Liver (tissue), 9 donors: ENCODE measurements around the gene MAN1C1. TPM values are rescaled to one million over a fixed set of nuclear protein-coding genes. Genes with fewer than 3 reads are reported as not detected.

ENCODE experiments used
- DNase-seq: peaks from one replicate; pipeline ENCODE4 v3.0.0-alpha.2; 2017; ENCODE audit warnings: low spot score
- H3K27ac ChIP-seq, 2 donors: one replicate each; pipeline ENCODE4 v1.7.0; 2013; ENCODE audit warnings: inconsistent platforms in 2 of 2, low read length in 2 of 2, control low read depth in 1 of 2, low read depth in 1 of 2, mild to moderate bottlenecking in 1 of 2
- H3K27me3 ChIP-seq, 4 donors: one replicate each; pipeline versions ENCODE4 v1.6.1 to v1.7.0; 2013; ENCODE audit warnings: low read length in 3 of 4, inconsistent platforms in 1 of 4, mild to moderate bottlenecking in 1 of 4, moderate library complexity in 1 of 4; ENCODE audit not compliant: control insufficient read depth in 4 of 4, insufficient read depth in 4 of 4
- H3K36me3 ChIP-seq, 4 donors: one replicate each; pipeline versions ENCODE4 v1.6.1 to v1.7.0; 2013; ENCODE audit warnings: low read length in 3 of 4, mild to moderate bottlenecking in 3 of 4, low read depth in 1 of 4, moderate library complexity in 1 of 4; ENCODE audit not compliant: control insufficient read depth in 4 of 4, insufficient read depth in 3 of 4
- H3K4me1 ChIP-seq, 4 donors: one replicate each; pipeline versions ENCODE4 v1.6.1 to v1.7.0; 2013; ENCODE audit warnings: low read length in 3 of 4, mild to moderate bottlenecking in 3 of 4, moderate library complexity in 1 of 4; ENCODE audit not compliant: control insufficient read depth in 4 of 4, insufficient read depth in 4 of 4
- H3K4me3 ChIP-seq, 3 donors: one replicate each; pipeline versions ENCODE4 v1.6.1 to v1.7.0; 2013; ENCODE audit warnings: low read length in 3 of 3, control low read depth in 1 of 3, low read depth in 1 of 3, mild to moderate bottlenecking in 1 of 3
- H3K9ac ChIP-seq, 2 donors: one replicate each; pipeline ENCODE4 v1.7.0; 2013; ENCODE audit warnings: low read length in 2 of 2, mild to moderate bottlenecking in 2 of 2, moderate library complexity in 2 of 2, control low read depth in 1 of 2, low read depth in 1 of 2
- H3K9me3 ChIP-seq, 4 donors: one replicate each; pipeline versions ENCODE4 v1.6.1 to v1.7.0; 2013; ENCODE audit warnings: low read length in 3 of 4; ENCODE audit not compliant: control insufficient read depth in 4 of 4
- ATF3 ChIP-seq: IDR thresholded peaks from 2 replicates; pipeline ENCODE4 v1.6.1; 2016; ENCODE audit warnings: antibody characterized with exemption
- CTCF ChIP-seq: fragments of 150-350 bp; IDR thresholded peaks from 2 replicates; pipeline ENCODE4 v1.5.1; 2017; ENCODE audit warnings: improper control_type of control experiment, low read depth, low read length; ENCODE audit not compliant: missing input control
- EGR1 ChIP-seq, 2 donors: IDR thresholded peaks; 2 replicates each; pipeline ENCODE4 v1.6.1; 2016 to 2018; ENCODE audit warnings: antibody characterized with exemption in 2 of 2, low read depth in 2 of 2
- FOXA1 ChIP-seq: IDR thresholded peaks from 2 replicates; pipeline ENCODE4 v1.6.1; 2016; ENCODE audit warnings: antibody characterized with exemption
- FOXA2 ChIP-seq: IDR thresholded peaks from 2 replicates; pipeline ENCODE4 v1.6.1; 2016; ENCODE audit warnings: antibody characterized with exemption
- GABPA ChIP-seq, 2 donors: IDR thresholded peaks in 1 of 2; conservative IDR thresholded peaks in 1 of 2; 2 replicates each; pipeline ENCODE4 v1.6.1; 2016; ENCODE audit warnings: antibody characterized with exemption in 2 of 2, mild to moderate bottlenecking in 1 of 2, moderate library complexity in 1 of 2
- HNF4G ChIP-seq: IDR thresholded peaks from 2 replicates; pipeline ENCODE4 v1.6.1; 2016; ENCODE audit warnings: antibody characterized with exemption
- MAX ChIP-seq: IDR thresholded peaks from 2 replicates; pipeline ENCODE4 v1.6.1; 2016; ENCODE audit warnings: antibody characterized with exemption
- NR2F2 ChIP-seq: IDR thresholded peaks from 2 replicates; pipeline ENCODE4 v1.6.1; 2016; ENCODE audit warnings: antibody characterized with exemption
- RAD21 ChIP-seq, 2 donors: IDR thresholded peaks; 2 replicates each; pipeline ENCODE4 v1.6.1; 2016; ENCODE audit warnings: antibody characterized with exemption in 2 of 2, mild to moderate bottlenecking in 2 of 2
- REST ChIP-seq: IDR thresholded peaks from 2 replicates; pipeline ENCODE4 v1.6.1; 2016; ENCODE audit warnings: antibody characterized with exemption, mild to moderate bottlenecking
- RXRA ChIP-seq, 2 donors: IDR thresholded peaks; 2 replicates each; pipeline ENCODE4 v1.6.1; 2017 to 2018; ENCODE audit warnings: antibody characterized with exemption in 2 of 2, mild to moderate bottlenecking in 1 of 2
- SP1 ChIP-seq: IDR thresholded peaks from 2 replicates; pipeline ENCODE4 v1.6.1; 2018; ENCODE audit warnings: antibody characterized with exemption, mild to moderate bottlenecking
- TAF1 ChIP-seq: conservative IDR thresholded peaks from 2 replicates; pipeline ENCODE4 v1.6.1; 2016; ENCODE audit warnings: antibody characterized with exemption, mild to moderate bottlenecking
- YY1 ChIP-seq: IDR thresholded peaks from 2 replicates; pipeline ENCODE4 v1.6.1; 2016; ENCODE audit warnings: antibody characterized with exemption, mild to moderate bottlenecking
- ZBTB33 ChIP-seq: IDR thresholded peaks from 2 replicates; pipeline ENCODE4 v1.6.1; 2016; ENCODE audit warnings: antibody characterized with exemption
- WGBS: extraction: QIAGEN DNeasy Blood & Tissue Kit; methylation state at CpG from one replicate; pipeline ENCODE4 v1.1.7; 2013; 5-methylcytosine and 5-hydroxymethylcytosine counted together
- polyA plus RNA-seq, 2 donors: library from polyadenylated mRNA; stranded (reverse) in 1 of 2; unstranded in 1 of 2; fragments of 200-250 nt in 1 of 2; fragments of >200 nt in 1 of 2; fragmentation: Nextera tagmentation in 1 of 2; extraction: Ambion mirVana in 1 of 2; gene quantifications; one replicate each; pipeline versions ENCODE4 v1.2.1 to v1.2.3, GENCODE V29; 2013 to 2015
- total RNA-seq, 2 donors: library from RNA; depleted of rRNA; stranded (reverse); fragments of >200 nt; gene quantifications; one replicate each; pipeline ENCODE4 v1.2.3, GENCODE V29; 2014
- donor health status: healthy.
- donor health status: healthy.
- donor health status: healthy.
- donor health status: healthy.
- donor health status: healthy.

Gene MAN1C1
- total and polyA plus RNA-seq, 4 donors, result 6.3 to 16.0 (median 8.1) TPM

GRCh38 chr1:25621876-25622275 lies 5.3 kb downstream of the MAN1C1 start (continued):
- no peak for TF ChIP-seq REST

GRCh38 chr1:25622531-25622930 lies 5.9 kb downstream of the MAN1C1 start:
- H3K27ac ChIP-seq, result no peak overlapping the region

More at GRCh38 chr1:25622531-25622930, 5.9 kb downstream of the MAN1C1 start:
- DNase-seq, result no peak
- Histone ChIP-seq H3K36me3 (no peaks in the 10 kb centered on the region), H3K9ac (no peak overlapping the region), H3K9me3 (no peaks in the 10 kb centered on the region), H3K4me3 (no peak overlapping the region), H3K4me1 (peaks cover 5 to 21% (median 14%) of the 10 kb centered on the region in 4 donors), H3K27me3 (no peaks in the 10 kb centered on the region)
- WGBS, result 92% methylated on average over 6 of the region's 6 CpGs
- TF ChIP-seq ZBTB33, result no peak
- no peak for TF ChIP-seq EGR1 (IDR thresholded peaks at IDR 0.05; ENCODE audit: low read depth in 2 of 2)
- no peak for TF ChIP-seq FOXA2
- TF ChIP-seq FOXA1, result no peak
- no peak for TF ChIP-seq GABPA (IDR thresholded peaks at IDR 0.05 in 1 of 2, conservative IDR thresholded peaks at IDR 0.05 in 1 of 2)
- no peak for TF ChIP-seq YY1
- no peak for TF ChIP-seq SP1
- no peak for TF ChIP-seq NR2F2
- no peak for TF ChIP-seq TAF1
- no peak for TF ChIP-seq HNF4G
- no peak for TF ChIP-seq MAX
- no peak for TF ChIP-seq RAD21 (IDR thresholded peaks at IDR 0.05)
- no peak for TF ChIP-seq CTCF
- TF ChIP-seq RXRA (IDR thresholded peaks at IDR 0.05), result no peak
- TF ChIP-seq ATF3, result no peak
